GM04503 (cell line): Measurements from ENCODE around the gene CYP4F8.

ENCODE experiments used
- DNase-seq: peaks from one replicate; pipeline ENCODE4 v3.0.0-alpha.2; 2012; ENCODE audit warnings: low read depth

The CYP4F8 gene

GRCh38 chr19:15616183-15616582 lies 1.2 kb downstream of the CYP4F8 start:
- no peak for DNase-seq

GRCh38 chr19:15616627-15617270 lies 1.7 kb downstream of the CYP4F8 start:
- DNase-seq = no peak

- DNase-seq = no peak
Measured at GRCh38 chr19:15618321-15618720, 3.3 kb downstream of the CYP4F8 start.

- DNase-seq = no peak
Measured at GRCh38 chr19:15621801-15622200, 6.8 kb downstream of the CYP4F8 start.

GRCh38 chr19:15622991-15623390 lies 8.0 kb downstream of the CYP4F8 start:
- no peak for DNase-seq

- no peak for DNase-seq
Measured at GRCh38 chr19:15623711-15624318, 8.8 kb downstream of the CYP4F8 start.

- DNase-seq = no peak
Measured at GRCh38 chr19:15628236-15629002, 13.4 kb downstream of the CYP4F8 start.

- DNase-seq = no peak
Measured at GRCh38 chr19:15629003-15629880, 14.2 kb downstream of the CYP4F8 start.

- no peak for DNase-seq
Measured at GRCh38 chr19:15631817-15632216, 16.8 kb downstream of the CYP4F8 start.

GRCh38 chr19:15633082-15633835 lies 18.2 kb downstream of the CYP4F8 start:
- DNase-seq = no peak

- DNase-seq = no peak
Measured at GRCh38 chr19:15634105-15634504, 19.1 kb downstream of the CYP4F8 start.

- DNase-seq = no peak
Measured at GRCh38 chr19:15635016-15635805, 20.2 kb downstream of the CYP4F8 start.

GRCh38 chr19:15636026-15636425 lies 21.0 kb downstream of the CYP4F8 start:
- DNase-seq = no peak

GRCh38 chr19:15639596-15639995 lies 24.6 kb downstream of the CYP4F8 start:
- DNase-seq = no peak

GRCh38 chr19:15640294-15640903 lies 25.4 kb downstream of the CYP4F8 start, which contains the start of gene CYP4F3:
TSS of gene CYP4F3 (plus strand) at chr19:15640897. CDS start at chr19:15641416, 519 bp downstream.
- DNase-seq = no peak

- no peak for DNase-seq
Measured at GRCh38 chr19:15640904-15641597, 26.0 kb downstream of the CYP4F8 start.

- DNase-seq = no peak
Measured at GRCh38 chr19:15641901-15642491, 27.0 kb downstream of the CYP4F8 start.

GRCh38 chr19:15642807-15643206 lies 27.8 kb downstream of the CYP4F8 start:
- no peak for DNase-seq

- DNase-seq = no peak
Measured at GRCh38 chr19:15643387-15643786, 28.4 kb downstream of the CYP4F8 start.
